GM18868 (cell line): ENCODE data around the gene DDIT3.
"Not testable (repeated sequence)": the region's sequence is repeated elsewhere in the genome, so short reads cannot be mapped to it uniquely, and the experiment has no call there.

Source experiments
- ATAC-seq: cut with Tn5 transposase; IDR thresholded peaks from one replicate; pipeline ENCODE4 v1.9.1; 2021; ENCODE audit warnings: mild to moderate bottlenecking, moderate library complexity; ENCODE audit not compliant: unreplicated experiment

DDIT3 gene

DNA sequence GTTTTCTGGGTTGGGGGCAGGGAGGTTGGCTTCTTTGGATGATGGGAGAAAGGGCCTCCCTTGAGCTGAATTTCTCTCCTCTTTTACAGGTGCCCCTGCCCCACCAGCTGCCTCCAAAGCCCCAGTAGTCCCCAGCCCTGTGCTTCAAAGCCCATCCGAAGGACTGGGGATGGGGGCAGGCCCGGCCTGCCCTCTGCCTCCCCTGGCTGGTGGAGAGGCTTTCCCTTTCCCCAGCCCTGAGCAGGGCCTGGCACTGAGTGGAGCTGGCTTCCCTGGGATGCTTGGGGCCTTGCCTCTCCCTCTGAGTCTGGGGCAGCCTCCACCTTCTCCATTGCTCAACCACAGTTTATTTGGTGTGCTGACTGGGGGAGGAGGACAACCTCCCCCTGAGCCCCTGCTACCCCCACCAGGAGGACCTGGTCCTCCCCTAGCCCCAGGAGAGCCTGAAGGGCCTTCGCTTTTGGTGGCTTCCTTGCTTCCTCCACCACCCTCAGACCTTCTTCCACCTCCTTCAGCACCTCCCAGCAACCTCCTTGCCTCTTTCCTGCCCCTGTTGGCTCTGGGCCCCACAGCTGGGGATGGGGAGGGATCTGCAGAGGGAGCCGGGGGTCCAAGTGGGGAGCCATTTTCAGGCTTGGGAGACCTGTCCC, 6.3 kb upstream of the DDIT3 start:
- no peak for ATAC-seq

DNA sequence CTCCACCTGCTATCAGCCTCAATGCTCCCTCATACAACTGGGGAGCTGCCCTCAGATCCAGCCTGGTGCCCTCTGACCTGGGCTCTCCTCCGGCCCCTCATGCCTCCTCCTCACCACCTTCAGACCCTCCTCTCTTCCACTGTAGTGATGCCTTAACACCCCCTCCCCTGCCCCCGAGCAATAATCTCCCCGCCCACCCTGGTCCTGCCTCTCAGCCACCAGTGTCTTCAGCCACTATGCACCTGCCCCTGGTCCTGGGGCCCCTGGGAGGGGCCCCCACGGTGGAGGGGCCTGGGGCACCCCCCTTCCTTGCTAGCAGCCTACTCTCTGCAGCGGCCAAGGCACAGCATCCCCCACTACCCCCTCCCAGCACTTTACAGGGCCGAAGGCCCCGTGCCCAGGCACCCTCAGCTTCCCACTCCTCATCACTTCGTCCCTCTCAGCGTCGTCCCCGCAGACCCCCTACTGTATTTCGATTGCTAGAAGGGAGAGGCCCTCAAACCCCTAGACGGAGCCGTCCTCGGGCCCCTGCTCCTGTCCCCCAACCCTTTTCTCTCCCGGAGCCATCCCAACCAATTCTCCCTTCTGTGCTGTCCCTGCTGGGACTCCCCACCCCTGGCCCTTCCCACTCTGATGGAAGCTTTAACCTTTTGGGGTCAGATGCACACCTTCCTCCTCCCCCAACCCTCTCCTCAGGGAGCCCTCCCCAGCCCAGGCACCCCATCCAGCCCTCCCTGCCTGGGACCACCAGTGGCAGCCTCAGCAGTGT, 5.5 kb upstream of the DDIT3 start:
- no peak for ATAC-seq

DNA sequence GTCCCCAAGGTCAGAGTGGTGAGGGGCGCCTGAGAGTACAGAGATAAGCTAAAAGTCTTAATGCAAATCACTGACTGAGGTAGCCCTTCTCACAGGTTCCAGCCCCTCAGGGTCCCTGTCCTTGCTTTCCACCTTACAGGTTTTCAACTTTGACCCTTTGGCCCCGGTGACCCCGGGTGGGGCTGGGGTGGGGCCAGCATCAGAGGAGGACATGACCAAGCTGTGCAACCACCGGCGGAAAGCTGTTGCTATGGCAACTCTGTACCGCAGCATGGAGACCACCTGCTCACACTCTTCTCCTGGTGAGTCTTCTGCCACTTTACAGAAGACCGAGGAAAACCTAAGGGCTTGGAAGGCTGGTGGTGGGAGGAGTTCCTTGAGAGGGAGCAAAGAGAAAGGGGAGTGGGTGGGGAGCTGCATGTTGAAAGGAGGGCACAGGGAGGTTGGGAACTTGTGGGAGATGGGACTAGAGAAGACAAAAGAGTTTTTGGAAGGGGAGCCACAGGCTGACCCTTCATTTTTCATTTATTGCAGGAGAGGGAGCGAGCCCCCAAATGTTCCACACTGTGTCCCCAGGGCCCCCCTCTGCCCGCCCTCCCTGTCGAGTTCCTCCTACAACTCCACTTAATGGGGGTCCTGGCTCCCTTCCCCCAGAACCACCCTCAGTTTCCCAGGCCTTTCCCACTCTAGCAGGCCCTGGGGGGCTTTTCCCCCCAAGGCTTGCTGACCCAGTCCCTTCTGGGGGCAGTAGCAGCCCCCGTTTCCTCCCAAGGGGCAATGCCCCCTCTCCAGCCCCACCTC, 4.7 kb upstream of the DDIT3 start:
- ATAC-seq: no peak

GRCh38 chr12:57523706-57524614, 3.6 kb upstream of the DDIT3 start:
- no peak for ATAC-seq

- no peak for ATAC-seq
Measured at GRCh38 chr12:57522887-57523705, 2.8 kb upstream of the DDIT3 start.

DNA sequence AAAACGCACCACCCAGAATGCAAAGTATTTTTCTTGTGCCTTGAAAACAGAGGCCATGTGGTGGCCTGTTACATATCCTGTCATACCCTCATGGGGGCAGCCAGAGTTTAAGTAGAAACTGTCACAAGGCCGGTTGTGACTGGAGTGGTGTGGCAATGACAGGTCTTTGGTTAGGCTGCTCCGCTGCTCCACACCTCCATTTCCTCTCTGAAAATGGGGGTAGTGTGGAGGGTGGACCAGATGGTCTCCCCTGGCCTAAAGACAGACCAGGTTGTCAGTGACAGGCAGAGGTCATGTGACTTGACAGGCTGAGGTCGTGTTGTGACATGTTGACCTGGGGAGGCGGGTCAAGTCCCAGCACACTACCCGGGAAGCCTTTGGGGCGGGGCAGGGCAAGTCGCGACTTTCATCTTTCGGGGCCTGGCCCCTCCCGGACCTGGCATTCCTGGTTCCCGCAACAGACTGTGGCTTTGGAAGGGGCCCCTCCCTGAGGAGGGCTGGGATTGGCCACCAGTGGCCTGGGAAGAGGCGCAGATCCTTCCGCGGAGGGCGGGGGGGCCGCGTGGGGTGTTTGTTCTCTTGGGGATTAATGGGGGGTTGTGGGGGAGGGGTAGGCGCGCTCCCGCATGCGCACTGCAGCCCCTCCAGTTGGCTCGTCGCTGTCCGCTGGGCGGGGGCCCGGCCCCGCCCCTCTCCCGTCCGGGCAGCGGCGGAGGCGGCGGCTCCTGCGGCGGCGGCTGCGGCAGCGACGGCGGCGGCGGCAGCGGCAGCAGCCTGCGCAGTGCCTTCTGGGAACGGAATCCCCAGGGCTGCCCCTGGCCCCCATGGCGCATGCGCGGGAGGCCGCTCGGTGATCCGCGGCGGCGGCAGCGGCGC, 1.9 kb upstream of the DDIT3 start, which contains the start of gene MBD6:
Gene MBD6, plus strand, starts transcription at position 814 of the 876 bp plus-strand sequence. CDS start 1,480 bp downstream, outside the sequence.
- peak; percentile 34 for ATAC-seq

DNA sequence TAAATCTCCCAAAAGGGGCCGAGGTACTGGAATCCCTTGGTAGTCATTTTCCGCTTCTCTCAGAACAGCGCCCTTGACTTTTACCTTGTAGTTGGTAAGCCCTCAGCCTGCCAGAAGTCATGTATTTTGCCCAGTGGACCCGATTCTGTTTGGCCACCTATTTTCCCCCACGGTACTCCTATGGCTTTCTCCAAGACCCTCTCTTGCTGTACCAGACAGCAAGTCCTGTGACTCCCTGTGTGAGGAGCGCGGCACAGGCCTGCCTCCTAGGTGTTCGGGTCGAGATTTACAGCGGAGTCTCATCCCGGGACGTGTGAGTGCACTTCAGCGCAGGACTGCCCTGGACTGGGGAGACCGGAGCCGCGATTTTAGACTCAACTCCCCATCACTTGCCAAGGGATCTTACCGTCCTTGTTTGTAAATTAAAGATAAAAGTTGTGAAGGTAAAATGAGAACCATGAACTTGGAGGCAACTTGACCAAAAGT, 1.3 kb upstream of the DDIT3 start:
- no peak for ATAC-seq

- no peak for ATAC-seq
Measured at GRCh38 chr12:57519796-57520052, 590 bp downstream of the DDIT3 start.

DNA sequence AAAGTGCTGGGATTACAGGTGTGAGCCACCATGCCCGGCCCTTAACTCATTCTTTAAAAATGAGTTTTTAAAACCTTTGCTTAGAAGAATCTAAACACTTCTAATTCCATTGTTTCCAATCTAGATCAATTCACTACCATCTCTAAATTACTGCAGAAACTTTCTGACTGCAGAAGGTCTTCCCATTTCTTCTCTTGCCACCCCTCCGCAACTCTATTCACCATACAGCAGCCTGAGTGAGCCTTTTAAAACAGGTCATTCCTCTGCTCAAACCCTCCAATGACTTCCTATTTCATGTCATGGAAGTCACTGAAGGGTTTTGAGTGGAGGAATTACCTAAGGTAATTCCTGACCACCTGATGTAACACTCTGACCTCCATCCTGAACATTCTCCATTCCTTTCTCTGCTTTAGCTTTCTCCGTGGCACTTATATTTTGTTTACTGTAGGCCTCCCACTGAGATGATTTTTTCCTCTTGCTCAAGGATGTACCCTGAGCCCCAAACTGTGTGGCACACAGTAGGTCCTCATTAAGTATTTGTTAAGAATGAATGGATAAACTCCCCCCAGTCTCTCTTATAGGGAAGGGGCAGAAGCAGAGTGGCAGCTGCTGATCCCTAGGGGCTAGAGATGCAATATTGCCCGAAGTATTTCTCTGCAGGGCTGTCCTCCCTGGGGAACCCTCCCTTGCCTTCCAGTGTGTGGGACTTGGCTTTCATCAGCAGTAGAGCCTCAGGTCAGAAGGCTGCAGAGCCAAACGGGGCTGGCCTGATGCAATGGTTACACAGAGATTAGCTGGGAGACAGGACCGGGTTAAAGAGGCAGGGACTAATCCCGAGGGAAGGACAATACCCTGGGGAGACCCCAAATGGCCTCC, 1.2 kb downstream of the DDIT3 start:
- ATAC-seq: no peak

- no peak for ATAC-seq
Measured at GRCh38 chr12:57518176-57518919, 2.0 kb downstream of the DDIT3 start.

- not testable (repeated sequence) for ATAC-seq
Measured at GRCh38 chr12:57517718-57518117, 2.6 kb downstream of the DDIT3 start.

- no peak for ATAC-seq
Measured at GRCh38 chr12:57517187-57517586, 3.1 kb downstream of the DDIT3 start.

DNA sequence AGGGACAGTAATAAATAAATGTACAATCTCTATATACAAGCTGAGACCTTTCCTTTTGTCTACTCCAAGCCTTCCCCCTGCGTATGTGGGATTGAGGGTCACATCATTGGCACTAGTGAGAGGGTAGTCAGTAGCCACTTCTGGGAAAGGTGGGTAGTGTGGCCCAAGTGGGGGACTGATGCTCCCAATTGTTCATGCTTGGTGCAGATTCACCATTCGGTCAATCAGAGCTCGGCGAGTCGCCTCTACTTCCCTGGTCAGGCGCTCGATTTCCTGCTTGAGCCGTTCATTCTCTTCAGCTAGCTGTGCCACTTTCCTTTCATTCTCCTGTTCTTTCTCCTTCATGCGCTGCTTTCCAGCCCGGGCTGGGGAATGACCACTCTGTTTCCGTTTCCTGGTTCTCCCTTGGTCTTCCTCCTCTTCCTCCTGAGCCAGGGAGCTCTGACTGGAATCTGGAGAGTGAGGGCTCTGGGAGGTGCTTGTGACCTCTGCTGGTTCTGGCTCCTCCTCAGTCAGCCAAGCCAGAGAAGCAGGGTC, 3.6 kb downstream of the DDIT3 start:
- no peak for ATAC-seq

DNA sequence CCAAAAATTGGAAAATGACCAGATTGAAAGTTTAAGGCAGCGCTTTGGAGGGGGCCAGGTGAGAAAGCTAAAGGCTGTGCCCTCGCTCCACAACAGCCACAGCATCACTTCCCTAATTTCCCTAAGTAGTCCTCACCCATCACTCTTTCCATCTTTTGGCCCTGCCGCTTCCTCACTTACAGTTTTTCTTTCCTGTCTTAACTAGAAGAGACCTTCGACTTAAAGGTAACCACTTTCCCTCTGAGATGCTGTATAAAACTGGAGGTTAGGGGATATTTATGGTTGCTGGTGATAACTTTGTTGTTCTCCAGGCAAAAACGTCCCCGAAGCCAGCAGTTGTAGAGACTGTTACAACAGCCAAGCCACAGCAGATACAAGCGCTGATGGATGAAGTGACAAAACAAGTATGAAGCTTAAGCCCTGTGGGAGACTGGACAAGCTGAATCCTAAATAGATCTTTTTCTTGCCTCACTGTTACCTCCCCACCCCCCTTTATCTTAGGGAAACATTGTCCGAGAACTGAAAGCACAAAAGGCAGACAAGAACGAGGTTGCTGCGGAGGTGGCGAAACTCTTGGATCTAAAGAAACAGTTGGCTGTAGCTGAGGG, 4.3 kb downstream of the DDIT3 start:
- ATAC-seq: no peak

- no peak for ATAC-seq
Measured at GRCh38 chr12:57515408-57515933, 4.8 kb downstream of the DDIT3 start.

GRCh38 chr12:57514720-57515407, 5.5 kb downstream of the DDIT3 start:
- no peak for ATAC-seq
